Stimulated activated CD8-positive, alpha-beta memory T cell treated with anti-CD3 and anti-CD28 coated beads, Interleukin-2, amount 100 ng/mL, for 48 hours (primary cell): ENCODE results near the gene OCIAD1.
"Not testable (repeated sequence)": the region's sequence is repeated elsewhere in the genome, so short reads cannot be mapped to it uniquely, and the experiment has no call there.

ENCODE experiments used
- DNase-seq, 2 donors: peaks; one replicate each; pipeline ENCODE4 v3.0.0-alpha.2; 2020; ENCODE audit warnings: low read depth in 2 of 2

Gene OCIAD1

GRCh38 chr4:48830706-48831531, at the start of gene OCIAD1:
Gene OCIAD1 (plus strand): TSS chr4:48831088. CDS start chr4:48832625, 1,537 bp downstream.
- peak; percentile 85 to 86 for DNase-seq

- no peak for DNase-seq
These were observed 48.9 kb upstream of the OCIAD1 start for GRCh38 chr4:48781968-48782367.

- DNase-seq = no peak
These were observed 45.6 kb upstream of the OCIAD1 start for GRCh38 chr4:48785302-48785701.

GRCh38 chr4:48786549-48786948, 44.3 kb upstream of the OCIAD1 start:
- DNase-seq = no peak

DNA sequence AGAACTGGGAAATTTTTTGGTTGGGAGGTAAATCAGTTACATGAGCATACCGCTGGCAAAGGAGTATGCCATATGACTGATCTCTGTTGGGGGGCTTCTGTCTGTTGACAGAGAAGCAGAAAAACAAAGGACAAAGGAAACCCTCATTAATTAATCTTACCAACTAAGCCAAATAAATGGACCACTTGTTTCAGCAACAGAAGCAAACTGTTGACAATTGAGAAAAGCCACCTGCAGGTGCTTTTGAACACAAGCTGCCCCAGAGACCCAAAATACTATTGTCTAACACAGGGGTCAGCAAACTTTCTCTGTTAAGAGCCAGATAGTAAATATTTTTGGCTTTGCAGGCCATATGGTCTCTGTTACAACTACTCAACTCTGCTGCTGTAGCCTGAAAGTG, 43.8 kb upstream of the OCIAD1 start:
- no peak for DNase-seq

DNA sequence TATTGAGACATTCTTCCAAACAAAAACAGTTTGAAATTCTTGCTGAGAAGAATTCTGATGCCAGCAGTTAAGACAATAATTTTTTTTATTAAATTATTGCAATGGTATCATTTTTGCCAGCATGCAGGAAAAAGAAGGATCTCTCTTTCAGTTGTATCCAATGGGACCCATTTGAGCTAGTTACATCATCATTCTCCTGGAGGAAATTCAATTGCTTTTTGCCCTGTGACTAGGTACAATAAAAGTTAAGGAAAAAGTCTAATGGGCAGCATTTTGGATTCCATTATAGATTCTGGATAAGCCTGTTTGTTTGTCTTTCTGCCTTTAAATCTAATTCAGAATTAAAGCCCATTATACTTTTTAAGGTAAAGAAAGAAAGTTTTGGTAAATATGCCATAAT, 40.3 kb upstream of the OCIAD1 start:
- no peak for DNase-seq

GRCh38 chr4:48791313-48791712, 39.6 kb upstream of the OCIAD1 start:
- no peak for DNase-seq

GRCh38 chr4:48792348-48793006, 38.4 kb upstream of the OCIAD1 start:
- no peak for DNase-seq

DNA sequence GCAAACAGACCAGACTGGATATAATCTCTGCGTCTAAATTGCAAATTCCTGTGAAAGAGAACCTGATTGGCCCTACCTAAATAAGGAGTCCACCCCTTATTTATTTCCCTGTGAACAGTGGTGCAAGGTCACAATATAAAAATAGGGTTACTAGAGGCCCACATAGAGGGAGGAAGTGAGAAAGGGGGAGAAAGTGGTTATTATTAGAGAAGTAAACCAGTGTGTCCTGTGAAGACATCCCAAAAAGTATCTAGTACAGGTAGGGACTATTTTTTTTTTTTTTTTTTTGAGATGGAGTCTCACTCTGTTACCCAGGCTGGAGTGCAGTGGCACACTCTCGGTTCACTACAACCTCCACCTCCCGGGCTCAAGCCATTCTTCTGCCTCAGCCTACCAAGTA, 35.8 kb upstream of the OCIAD1 start:
- DNase-seq = no peak

- DNase-seq = no peak
These were observed 34.5 kb upstream of the OCIAD1 start for GRCh38 chr4:48796191-48796926.

GRCh38 chr4:48796927-48797679, 33.8 kb upstream of the OCIAD1 start:
- no peak for DNase-seq

DNA sequence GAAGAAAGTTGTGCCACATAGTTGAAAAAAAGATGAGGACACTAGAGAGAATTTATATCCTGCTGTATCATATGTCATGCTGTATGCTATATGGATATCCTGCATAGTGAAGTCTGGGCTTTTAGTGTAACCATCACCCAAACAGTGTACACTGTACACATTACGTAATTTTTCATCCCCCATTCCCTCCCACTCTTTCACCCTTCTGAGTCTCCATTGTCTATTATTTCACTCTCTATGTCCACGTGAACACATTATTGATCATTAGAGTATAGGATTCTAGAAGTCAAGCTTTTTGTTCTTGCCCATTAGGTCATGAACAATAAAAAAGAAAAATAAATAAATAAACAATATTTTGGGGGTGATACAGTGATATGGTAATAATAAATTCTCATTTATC, 32.8 kb upstream of the OCIAD1 start:
- no peak for DNase-seq

GRCh38 chr4:48799157-48799556, 31.7 kb upstream of the OCIAD1 start:
- no peak for DNase-seq

- not testable (repeated sequence) for DNase-seq
These were observed 30.7 kb upstream of the OCIAD1 start for GRCh38 chr4:48800155-48800554.

DNA sequence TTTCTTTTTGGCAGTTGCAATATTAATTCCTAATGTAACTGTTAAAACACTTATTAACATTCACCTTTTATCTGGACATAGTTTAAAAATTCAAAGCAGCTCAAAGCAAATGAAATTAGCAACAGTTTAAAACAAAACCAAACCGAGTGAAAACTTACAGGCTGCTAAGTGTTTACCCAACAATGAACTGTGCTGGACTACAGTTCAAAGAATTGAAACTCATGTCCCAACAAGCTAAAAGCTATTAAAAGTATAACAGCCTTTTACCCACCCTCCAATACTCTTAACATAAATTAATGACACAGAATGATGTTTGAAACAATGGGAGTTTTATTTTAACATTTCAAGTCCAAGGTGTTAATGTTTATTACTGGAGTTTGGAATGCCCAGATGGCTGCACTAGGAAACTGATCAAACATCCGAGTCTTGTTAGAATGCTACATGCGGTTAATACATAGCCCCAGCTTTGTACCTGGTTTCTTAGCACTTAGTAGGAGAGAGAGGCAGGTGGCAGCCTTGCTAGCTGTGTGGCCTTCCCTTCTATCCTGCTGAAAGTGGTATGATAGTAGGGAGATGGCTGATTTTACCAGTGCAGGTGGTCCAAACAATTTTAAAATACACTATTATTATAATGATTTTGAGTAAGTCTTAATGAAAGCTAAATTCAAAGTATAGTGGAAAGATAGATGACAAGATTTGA, 29.7 kb upstream of the OCIAD1 start:
- no peak for DNase-seq

DNA sequence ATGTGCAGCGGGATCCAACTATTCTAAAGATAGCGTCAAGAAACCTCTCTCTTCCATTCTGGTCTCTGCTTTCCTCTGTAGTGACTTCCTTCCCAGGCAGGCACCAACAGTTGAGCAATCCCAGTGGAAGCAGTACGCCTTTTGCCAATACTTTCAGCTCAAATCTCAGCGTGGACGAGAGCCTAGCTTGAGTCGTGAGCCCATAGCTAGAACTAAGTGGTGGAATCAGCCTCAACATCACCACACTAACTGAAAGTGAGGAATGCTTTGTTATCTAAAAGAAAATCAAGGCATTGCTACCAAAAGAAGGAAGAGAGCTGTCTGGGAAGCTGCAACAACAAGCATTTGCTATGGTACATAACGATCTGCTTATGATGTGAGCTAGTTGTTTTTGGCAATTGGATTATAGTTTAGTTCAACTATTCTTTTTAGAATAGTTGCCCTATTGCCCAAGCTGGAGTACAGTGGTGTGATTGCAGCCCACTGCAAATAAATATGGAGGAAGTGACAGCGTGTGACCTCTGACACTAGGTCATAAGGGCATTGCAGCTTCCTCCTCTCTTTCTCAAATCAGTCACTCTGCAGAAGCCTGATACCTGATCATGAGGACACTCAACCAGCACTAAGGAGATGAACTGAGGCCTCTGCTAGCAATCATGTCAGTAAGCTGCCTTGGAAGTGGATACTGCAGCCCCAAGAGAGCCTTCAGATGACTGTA, 26.1 kb upstream of the OCIAD1 start:
- DNase-seq = no peak

GRCh38 chr4:48812866-48813265, 18.0 kb upstream of the OCIAD1 start:
- DNase-seq = no peak

GRCh38 chr4:48813964-48814363, 16.9 kb upstream of the OCIAD1 start:
- no peak for DNase-seq

GRCh38 chr4:48815483-48815882, 15.4 kb upstream of the OCIAD1 start:
- DNase-seq = no peak

DNA sequence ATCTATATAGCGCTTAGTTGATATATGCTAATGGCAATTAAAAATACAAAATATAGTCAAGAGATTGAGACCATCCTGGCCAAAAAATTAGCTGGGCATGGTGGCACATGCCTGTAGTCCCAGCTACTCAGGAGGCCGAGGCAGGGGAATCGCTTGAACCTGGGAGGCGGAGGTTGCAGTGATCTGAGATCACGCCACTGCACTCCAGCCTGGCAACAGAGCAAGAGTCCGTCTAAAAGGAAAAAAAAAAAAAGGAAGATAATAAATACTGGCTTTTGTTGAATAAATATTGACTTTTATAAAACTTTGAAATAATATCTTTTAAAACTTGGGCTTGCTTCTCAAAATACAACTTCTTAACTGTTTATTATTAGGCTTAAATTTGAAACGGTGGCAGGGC, 14.6 kb upstream of the OCIAD1 start:
- not testable (repeated sequence) for DNase-seq

DNA sequence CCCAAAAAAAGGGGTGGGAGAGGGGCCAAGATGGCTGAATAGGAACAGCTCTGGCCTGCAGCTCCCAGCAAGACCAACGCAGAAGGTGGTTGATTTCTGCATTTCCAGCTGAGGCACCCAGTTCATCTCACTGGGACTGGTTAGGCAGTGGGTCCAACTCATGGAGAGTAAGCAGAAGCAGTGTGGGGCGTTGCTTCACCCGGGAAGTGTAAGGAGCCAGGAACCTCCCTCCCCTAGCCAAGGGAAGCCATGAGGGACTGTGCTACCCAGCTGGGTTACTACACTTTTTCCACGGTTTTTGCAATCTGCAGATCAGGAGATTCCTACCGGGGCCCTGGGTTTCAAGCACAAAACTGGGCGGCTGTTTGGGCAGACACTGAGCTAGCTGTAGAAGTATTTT, 13.9 kb upstream of the OCIAD1 start:
- no peak for DNase-seq
